AG09309 (cell line): Measurements from ENCODE around the gene GPR137.

ENCODE experiments used
- DNase-seq: peaks from one replicate; pipeline ENCODE4 v3.0.0-alpha.2; 2010; ENCODE audit warnings: low read depth
- H3K4me3 ChIP-seq: 2 replicates; pipeline ENCODE4 v1.5.1; 2011; ENCODE audit warnings: mild to moderate bottlenecking, low read depth, low read length, moderate library complexity; ENCODE audit not compliant: control insufficient read depth
- CTCF ChIP-seq: IDR thresholded peaks from 2 replicates; pipeline ENCODE4 v1.5.1; 2011; ENCODE audit warnings: mild to moderate bottlenecking, low read depth, low read length, inconsistent platforms; ENCODE audit not compliant: insufficient read depth, control insufficient read depth; ENCODE audit errors: missing control alignments

Gene GPR137

GRCh38 chr11:64337538-64338249 lies 52.0 kb downstream of the GPR137 start:
- TF ChIP-seq CTCF = no peak
- H3K4me3 ChIP-seq = no peak overlapping the region
- DNase-seq = no peak

GRCh38 chr11:64338716-64339115 lies 53.1 kb downstream of the GPR137 start:
- TF ChIP-seq CTCF = no peak

More at GRCh38 chr11:64338716-64339115, 53.1 kb downstream of the GPR137 start:
- H3K4me3 ChIP-seq = no peak overlapping the region
- DNase-seq = no peak
